SU-DHL-6 (cell line): ENCODE results near the gene AMBP.

Experiments
- H2AFZ ChIP-seq: fragments of 200-600 bp; sonication (generic); 2 replicates; pipeline ENCODE4 v1.6.1; 2014; ENCODE audit warnings: low read depth, mild to moderate bottlenecking, moderate library complexity, mixed read lengths, antibody characterized with exemption, low read length; ENCODE audit not compliant: severe bottlenecking
- H3F3A ChIP-seq: fragments of 200-600 bp; shearing (Covaris generic); 2 replicates; pipeline ENCODE4 v1.6.0; 2016; ENCODE audit warnings: antibody characterized with exemption, mild to moderate bottlenecking; ENCODE audit not compliant: insufficient read depth
- H3K27ac ChIP-seq: fragments of 200-600 bp; sonication (generic); 2 replicates; pipeline ENCODE4 v1.5.1; 2016; ENCODE audit warnings: low read depth, mild to moderate bottlenecking, low read length, moderate library complexity, mixed read lengths
- H3K27me3 ChIP-seq: fragments of 200-600 bp; sonication (generic), shearing (Covaris generic); 2 replicates; pipeline ENCODE4 v1.6.0; 2014; ENCODE audit warnings: mild to moderate bottlenecking, low read length
- H3K36me3 ChIP-seq: fragments of 200-600 bp; sonication (generic); 2 replicates; pipeline ENCODE4 v1.6.1; 2014; ENCODE audit warnings: mild to moderate bottlenecking, low read length, mixed read lengths
- H3K4me2 ChIP-seq: fragments of 300-600, 200-600 bp; shearing (Covaris generic), sonication (generic); 2 replicates; pipeline ENCODE4 v1.6.0; 2014; ENCODE audit warnings: low read length, low read depth, mild to moderate bottlenecking; ENCODE audit not compliant: poor library complexity, severe bottlenecking
- H3K4me3 ChIP-seq: fragments of 200-600 bp; sonication (generic); 2 replicates; pipeline ENCODE4 v1.5.1; 2014; ENCODE audit warnings: antibody characterized with exemption, low read length, mild to moderate bottlenecking, mixed read lengths; ENCODE audit not compliant: insufficient read depth, poor library complexity, severe bottlenecking
- H3K79me2 ChIP-seq: fragments of 200-600 bp; sonication (generic); 2 replicates; pipeline ENCODE4 v1.6.1; 2014; ENCODE audit warnings: mild to moderate bottlenecking, low read length, moderate library complexity; ENCODE audit not compliant: insufficient read depth
- H3K9ac ChIP-seq: fragments of 200-600 bp; sonication (generic); 2 replicates; pipeline ENCODE4 v1.7.0; 2014; ENCODE audit warnings: mild to moderate bottlenecking, low read length
- H3K9me2 ChIP-seq: fragments of 200-600 bp; sonication (generic); replicated peaks from 2 replicates; pipeline ENCODE4 v1.6.1; 2014; ENCODE audit warnings: low read length; ENCODE audit not compliant: insufficient read depth
- H3K9me3 ChIP-seq: fragments of 200-600 bp; sonication (generic); 2 replicates; pipeline ENCODE4 v1.6.1; 2014; ENCODE audit warnings: low read length, mixed read lengths; ENCODE audit not compliant: insufficient read depth
- H4K20me1 ChIP-seq: fragments of 200-600 bp; sonication (generic); 2 replicates; pipeline ENCODE4 v1.6.1; 2014; ENCODE audit warnings: low read depth, mild to moderate bottlenecking, antibody characterized with exemption, low read length, moderate library complexity, mixed read lengths
- EZH2phosphoT487 ChIP-seq: fragments of 200-600 bp; sonication (generic), shearing (Covaris generic); conservative IDR thresholded peaks from 2 replicates; pipeline ENCODE4 v1.6.1; 2018; ENCODE audit warnings: mild to moderate bottlenecking, antibody characterized with exemption, low read length, moderate library complexity, mixed read lengths
- TF ChIP-seq, protein P1 (sequence below): fragments of 200-600 bp; sonication (generic); IDR thresholded peaks from one replicate; pipeline ENCODE4 v1.5.1; 2017; ENCODE audit warnings: antibody characterized with exemption, mild to moderate bottlenecking, low read length, moderate library complexity; ENCODE audit not compliant: insufficient read depth, poor library complexity, severe bottlenecking

The AMBP gene

GRCh38 chr9:114078021-114078780 lies at the start of gene AMBP:
AMBP (minus strand) TSS chr9:114078300; CDS start chr9:114078209, 91 bp downstream.
- Histone ChIP-seq H3K4me3 (no peak within 1 kb of the TSS), H3K4me2 (no peak within 1 kb of the TSS), H2AFZ (no peak within 1 kb of the TSS), H3K27ac (no peak within 1 kb of the TSS), H3K27me3 (no peaks in the 10 kb centered on the region), H4K20me1 (no peaks in the 10 kb centered on the region), H3K9ac (no peak within 1 kb of the TSS), H3K9me3 (no peaks in the 10 kb centered on the region), H3K9me2 (no peaks in the 10 kb centered on the region), H3K79me2 (no peaks in the 10 kb centered on the region), H3K36me3 (no peaks in the 10 kb centered on the region), H3F3A (no peaks in the 10 kb centered on the region)
- no peak for TF ChIP-seq EZH2phosphoT487
- TF ChIP-seq, protein P1, sequence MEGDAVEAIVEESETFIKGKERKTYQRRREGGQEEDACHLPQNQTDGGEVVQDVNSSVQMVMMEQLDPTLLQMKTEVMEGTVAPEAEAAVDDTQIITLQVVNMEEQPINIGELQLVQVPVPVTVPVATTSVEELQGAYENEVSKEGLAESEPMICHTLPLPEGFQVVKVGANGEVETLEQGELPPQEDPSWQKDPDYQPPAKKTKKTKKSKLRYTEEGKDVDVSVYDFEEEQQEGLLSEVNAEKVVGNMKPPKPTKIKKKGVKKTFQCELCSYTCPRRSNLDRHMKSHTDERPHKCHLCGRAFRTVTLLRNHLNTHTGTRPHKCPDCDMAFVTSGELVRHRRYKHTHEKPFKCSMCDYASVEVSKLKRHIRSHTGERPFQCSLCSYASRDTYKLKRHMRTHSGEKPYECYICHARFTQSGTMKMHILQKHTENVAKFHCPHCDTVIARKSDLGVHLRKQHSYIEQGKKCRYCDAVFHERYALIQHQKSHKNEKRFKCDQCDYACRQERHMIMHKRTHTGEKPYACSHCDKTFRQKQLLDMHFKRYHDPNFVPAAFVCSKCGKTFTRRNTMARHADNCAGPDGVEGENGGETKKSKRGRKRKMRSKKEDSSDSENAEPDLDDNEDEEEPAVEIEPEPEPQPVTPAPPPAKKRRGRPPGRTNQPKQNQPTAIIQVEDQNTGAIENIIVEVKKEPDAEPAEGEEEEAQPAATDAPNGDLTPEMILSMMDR: no peak

DNA sequence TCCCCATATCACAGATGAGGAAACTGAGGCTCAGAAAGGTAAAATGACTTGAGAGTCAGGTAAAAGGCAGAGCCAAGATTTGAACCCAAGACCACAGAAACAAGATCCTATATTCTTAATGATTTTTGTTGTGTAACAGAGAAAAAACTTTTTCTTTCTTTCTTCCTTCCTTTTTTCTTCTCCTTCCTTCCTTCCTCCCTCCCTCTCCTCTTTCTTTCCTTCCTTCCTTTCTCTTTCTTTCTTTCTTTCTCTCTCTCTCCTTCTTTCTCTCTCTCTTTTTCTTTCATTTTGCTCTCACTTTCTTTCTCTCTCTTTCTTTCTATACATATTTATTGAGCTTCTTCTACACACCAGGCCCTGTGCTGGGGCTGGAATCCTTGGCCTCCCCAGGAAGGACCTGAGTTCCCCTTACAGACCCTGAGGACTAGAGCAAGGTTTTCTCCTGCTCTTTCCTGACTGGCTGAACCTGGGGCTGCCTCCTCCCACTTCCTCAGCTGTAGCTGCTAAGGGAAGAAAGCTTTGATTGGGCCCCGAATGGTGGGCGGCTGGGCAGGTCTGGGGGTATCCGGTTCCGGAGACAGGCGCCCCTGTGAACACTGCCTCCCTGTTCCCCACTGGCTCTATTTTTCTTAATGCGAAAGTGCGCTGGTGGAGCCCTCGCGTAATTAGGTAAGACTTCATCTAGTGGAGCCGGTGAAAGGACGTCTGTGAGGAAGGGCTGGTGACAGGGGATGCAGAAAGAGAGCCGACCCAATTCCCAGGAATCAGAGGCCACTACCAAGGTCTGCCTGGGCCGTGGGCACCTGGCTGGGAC lies 48.4 kb upstream of the AMBP start:
- Histone ChIP-seq H3K79me2 (no peaks in the 10 kb centered on the region), H2AFZ (no peak overlapping the region), H4K20me1 (no peaks in the 10 kb centered on the region), H3K9ac (no peak overlapping the region), H3K4me3 (no peak overlapping the region), H3K9me2 (no peaks in the 10 kb centered on the region), H3K27me3 (no peaks in the 10 kb centered on the region), H3K36me3 (no peaks in the 10 kb centered on the region), H3F3A (no peaks in the 10 kb centered on the region), H3K9me3 (no peaks in the 10 kb centered on the region), H3K27ac (no peak overlapping the region), H3K4me2 (no peak overlapping the region)
- TF ChIP-seq, protein P1: no peak
- TF ChIP-seq EZH2phosphoT487: no peak

DNA sequence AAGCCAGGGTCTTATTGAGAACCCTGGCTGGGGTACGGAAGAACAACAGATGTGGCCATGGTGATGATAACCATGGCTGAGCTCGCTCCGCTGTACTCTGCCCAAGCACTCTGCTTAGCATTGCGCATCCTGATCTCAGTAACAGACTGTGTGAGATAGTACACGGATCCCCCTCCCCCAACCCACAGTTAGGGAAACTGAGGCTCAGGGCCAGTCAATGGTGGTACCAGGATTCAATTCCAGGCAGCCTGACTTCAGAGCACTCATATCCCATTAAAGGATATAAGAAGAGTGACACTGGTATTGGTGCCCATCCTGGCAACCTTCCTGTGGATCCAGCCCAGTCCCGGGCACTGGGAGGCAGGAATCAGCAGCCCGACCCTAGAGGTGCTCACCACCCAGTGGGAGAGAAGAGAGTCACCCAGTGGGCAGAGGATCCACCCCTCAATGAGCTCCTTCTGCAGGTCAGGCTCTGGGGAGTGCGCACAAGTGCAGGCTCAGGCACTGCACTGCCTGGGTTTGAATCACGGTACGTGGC lies 47.4 kb upstream of the AMBP start:
- H3K79me2 ChIP-seq: no peaks in the 10 kb centered on the region
- no peak overlapping the region for H2AFZ ChIP-seq
- no peak overlapping the region for H3K4me2 ChIP-seq
- no peaks in the 10 kb centered on the region for H3K36me3 ChIP-seq
- H3K4me3 ChIP-seq: no peak overlapping the region
- no peak for TF ChIP-seq EZH2phosphoT487
- TF ChIP-seq, protein P1: no peak
- no peak overlapping the region for H3K27ac ChIP-seq
- H3K9me2 ChIP-seq: no peaks in the 10 kb centered on the region
- no peaks in the 10 kb centered on the region for H3K9me3 ChIP-seq
- no peaks in the 10 kb centered on the region for H3K27me3 ChIP-seq
- H3K9ac ChIP-seq: no peak overlapping the region
- H3F3A ChIP-seq: no peaks in the 10 kb centered on the region
- H4K20me1 ChIP-seq: no peaks in the 10 kb centered on the region
